H9 (cell line): Measurements from ENCODE around the gene C11orf91. TPM values are rescaled to one million over a fixed set of nuclear protein-coding genes. Genes with fewer than 3 reads are reported as not detected.

Experiments used
- DNase-seq: peaks from one replicate; pipeline ENCODE4 v3.0.0-alpha.2; 2017
- H2AFZ ChIP-seq: one replicate; pipeline ENCODE4 v1.6.1; 2013; ENCODE audit warnings: mild to moderate bottlenecking, low read length, control low read depth, moderate library complexity
- H2AK5ac ChIP-seq: 2 replicates; pipeline ENCODE4 v1.6.1; 2013; ENCODE audit warnings: low read length, control low read depth, mixed read lengths; ENCODE audit not compliant: insufficient read length
- H2BK120ac ChIP-seq: one replicate; pipeline ENCODE4 v1.6.1; 2013; ENCODE audit warnings: low read depth, mild to moderate bottlenecking, low read length, control low read depth, inconsistent platforms; ENCODE audit not compliant: poor library complexity, severe bottlenecking
- H2BK12ac ChIP-seq: 2 replicates; pipeline ENCODE4 v1.6.1; 2013; ENCODE audit warnings: low read length, control low read depth, mixed read lengths, low read depth; ENCODE audit not compliant: insufficient read length
- H2BK15ac ChIP-seq: 2 replicates; pipeline ENCODE4 v1.6.1; 2013; ENCODE audit warnings: low read depth, low read length, control low read depth
- H2BK20ac ChIP-seq: one replicate; pipeline ENCODE4 v1.6.1; 2013; ENCODE audit warnings: low read depth, mild to moderate bottlenecking, low read length, control low read depth, inconsistent platforms; ENCODE audit not compliant: poor library complexity, severe bottlenecking
- H2BK5ac ChIP-seq: 2 replicates; pipeline ENCODE4 v1.6.1; 2013; ENCODE audit warnings: low read length, control low read depth, mixed read lengths; ENCODE audit not compliant: insufficient read length
- H3K14ac ChIP-seq: 2 replicates; pipeline ENCODE4 v1.6.1; 2013; ENCODE audit warnings: low read length, control low read depth; ENCODE audit not compliant: insufficient read depth
- H3K18ac ChIP-seq: 2 replicates; pipeline ENCODE4 v1.6.1; 2013; ENCODE audit warnings: low read depth, mild to moderate bottlenecking, mixed read lengths, low read length, control low read depth; ENCODE audit not compliant: insufficient read length
- H3K23ac ChIP-seq: 2 replicates; pipeline ENCODE4 v1.6.1; 2013; ENCODE audit warnings: low read length, control low read depth, mixed read lengths, low read depth; ENCODE audit not compliant: insufficient read length
- H3K23me2 ChIP-seq: 2 replicates; pipeline ENCODE4 v1.6.1; 2013; ENCODE audit warnings: low read depth, mild to moderate bottlenecking, mixed read lengths, low read length, control low read depth; ENCODE audit not compliant: insufficient read length, poor library complexity, severe bottlenecking
- H3K27ac ChIP-seq: 2 replicates; pipeline ENCODE4 v1.5.1; 2013; ENCODE audit warnings: low read length, control low read depth, mixed read lengths, low read depth; ENCODE audit not compliant: insufficient read length
- H3K27me3 ChIP-seq: 2 replicates; pipeline ENCODE4 v1.6.1; 2013; ENCODE audit warnings: low read length, control low read depth, inconsistent platforms; ENCODE audit not compliant: insufficient read depth
- H3K4ac ChIP-seq: 2 replicates; pipeline ENCODE4 v1.6.1; 2013; ENCODE audit warnings: low read depth, mild to moderate bottlenecking, control low read depth, inconsistent platforms, low read length, moderate library complexity
- H3K4me1 ChIP-seq: 2 replicates; pipeline ENCODE4 v1.6.1; 2013; ENCODE audit warnings: low read length, control low read depth, inconsistent platforms; ENCODE audit not compliant: insufficient read depth
- H3K4me2 ChIP-seq: 2 replicates; pipeline ENCODE4 v1.6.1; 2013; ENCODE audit warnings: low read length, control low read depth, mixed read lengths; ENCODE audit not compliant: insufficient read length, insufficient read depth
- H3K56ac ChIP-seq: 2 replicates; pipeline ENCODE4 v1.6.1; 2013; ENCODE audit warnings: low read depth, mild to moderate bottlenecking, mixed read lengths, low read length, control low read depth; ENCODE audit not compliant: insufficient read length
- H3K79me1 ChIP-seq: 2 replicates; pipeline ENCODE4 v1.6.1; 2013; ENCODE audit warnings: low read depth, mild to moderate bottlenecking, moderate library complexity, low read length, control low read depth, inconsistent platforms; ENCODE audit not compliant: insufficient read depth, poor library complexity, severe bottlenecking
- H3K79me2 ChIP-seq: 2 replicates; pipeline ENCODE4 v1.6.1; 2013; ENCODE audit warnings: low read length, control low read depth, inconsistent platforms; ENCODE audit not compliant: insufficient read depth
- H3K9ac ChIP-seq: 2 replicates; pipeline ENCODE4 v1.6.1; 2013; ENCODE audit warnings: low read length, control low read depth, mixed read lengths; ENCODE audit not compliant: insufficient read length; ENCODE audit errors: extremely low read depth
- H3K9me3 ChIP-seq: one replicate; pipeline ENCODE4 v1.6.1; 2013; ENCODE audit warnings: low read depth, low read length, inconsistent platforms; ENCODE audit not compliant: control insufficient read depth
- H3T11ph ChIP-seq: one replicate; pipeline ENCODE4 v1.6.1; 2013; ENCODE audit warnings: mild to moderate bottlenecking, low read length, control low read depth, inconsistent platforms
- H4K20me1 ChIP-seq: one replicate; pipeline ENCODE4 v1.6.1; 2013; ENCODE audit not compliant: control insufficient read depth, insufficient read length, insufficient read depth
- H4K5ac ChIP-seq: 2 replicates; pipeline ENCODE4 v1.6.1; 2013; ENCODE audit warnings: low read depth, mild to moderate bottlenecking, mixed read lengths, low read length, control low read depth; ENCODE audit not compliant: insufficient read length
- H4K8ac ChIP-seq: replicated peaks from 2 replicates; pipeline ENCODE4 v1.6.1; 2013; ENCODE audit warnings: low read length, control low read depth, mixed read lengths, low read depth; ENCODE audit not compliant: insufficient read length
- H4K91ac ChIP-seq: 2 replicates; pipeline ENCODE4 v1.6.1; 2013; ENCODE audit warnings: low read depth, mild to moderate bottlenecking, moderate library complexity, mixed read lengths, low read length, control low read depth; ENCODE audit not compliant: insufficient read length
- H3K27ac Mint-ChIP-seq, 3 experiments: 2 replicates in 2 of 3; 3 replicates in 1 of 3; pipeline ENCODE4 v1.8.0; 2020 to 2021; ENCODE audit warnings: mixed read lengths in 3 of 3, mild to moderate bottlenecking in 1 of 3, moderate library complexity in 1 of 3
- H3K27me3 Mint-ChIP-seq: 2 replicates; pipeline ENCODE4 v1.8.0; 2021; ENCODE audit warnings: low read depth, mild to moderate bottlenecking, moderate library complexity, mixed read lengths
- H3K36me3 Mint-ChIP-seq, 3 experiments: 2 replicates in 2 of 3; 3 replicates in 1 of 3; pipeline ENCODE4 v1.8.0; 2020 to 2021; ENCODE audit warnings: low read depth in 3 of 3, mixed read lengths in 3 of 3; ENCODE audit not compliant: insufficient read depth in 1 of 3
- H3K4me1 Mint-ChIP-seq, 2 experiments: 2 replicates each; pipeline ENCODE4 v1.8.0; 2020; ENCODE audit warnings: mixed read lengths in 2 of 2
- H3K4me3 Mint-ChIP-seq, 2 experiments: 2 replicates in 1 of 2; 3 replicates in 1 of 2; pipeline ENCODE4 v1.8.0; 2020 to 2021; ENCODE audit warnings: mild to moderate bottlenecking in 2 of 2, mixed read lengths in 2 of 2, moderate library complexity in 1 of 2
- H3K9me3 Mint-ChIP-seq, 2 experiments: 2 replicates in 1 of 2; 3 replicates in 1 of 2; pipeline ENCODE4 v1.8.0; 2020; ENCODE audit warnings: mild to moderate bottlenecking in 2 of 2, mixed read lengths in 2 of 2, moderate library complexity in 1 of 2
- CTCF ChIP-seq: fragments of 200-600 bp; sonication (generic); conservative IDR thresholded peaks from 3 replicates; pipeline ENCODE4 v1.8.0; 2021; ENCODE audit warnings: antibody characterized with exemption, mild to moderate bottlenecking
- WGBS: extraction: QIAGEN DNeasy Blood & Tissue Kit; methylation state at CpG from one replicate; pipeline ENCODE4 v1.1.7; 2013; ENCODE audit warnings: missing lambda C conversion rate, low lambda C conversion rate, mixed read lengths; ENCODE audit not compliant: insufficient read length; ENCODE audit errors: extremely low coverage; 5-methylcytosine and 5-hydroxymethylcytosine counted together
- total RNA-seq: library from RNA; stranded (reverse); gene quantifications from 2 replicates; pipeline ENCODE4 v1.2.1, GENCODE V29; 2021

C11orf91 gene
- total RNA-seq, 1 experiment from 2014 or later: not detected

- Histone ChIP-seq H3K23me2 (no peaks in the 10 kb centered on the region), H2BK5ac (no peak overlapping the region), H3K79me2 (no peaks in the 10 kb centered on the region; the same call in 1 of the 2 replicates), H3K23ac (no peak overlapping the region), H3K79me1 (peaks cover 3% of the 10 kb centered on the region), H4K20me1 (no peaks in the 10 kb centered on the region), H3K27ac (no peak overlapping the region), H2BK15ac (no peak overlapping the region), H2BK12ac (no peak overlapping the region), H3K4me2 (peak overlapping the region; percentile 52), H4K8ac (no peak overlapping the region), H3K56ac (no peak overlapping the region), H4K91ac (no peak overlapping the region), H4K5ac (no peak overlapping the region), H2AFZ (no peak overlapping the region), H3K18ac (no peak overlapping the region), H3T11ph (no peak overlapping the region), H3K14ac (no peak overlapping the region), H3K27me3 (no peaks in the 10 kb centered on the region; the same call in 1 of the 2 replicates), H2BK20ac (no peak overlapping the region), H2BK120ac (no peak overlapping the region), H3K4ac (no peak overlapping the region), H2AK5ac (no peak overlapping the region), H3K9ac (peak overlapping the region; percentile 64), H3K9me3 (no peaks in the 10 kb centered on the region), H3K4me1 (no peaks in the 10 kb centered on the region)
- Mint-ChIP-seq H3K27ac (no peak overlapping the region; a peak in 1 of 7 replicates), H3K27me3 (peaks cover 6% of the 10 kb centered on the region), H3K36me3 (peaks cover 0 to 6% (median 3%) of the 10 kb centered on the region in 3 experiments; a peak in 4 of 7 replicates), H3K4me3 (peak overlapping the region; percentile 83 to 91), H3K9me3 (no peaks in the 10 kb centered on the region; a peak in 1 of 5 replicates), H3K4me1 (peaks cover 25 to 28% of the 10 kb centered on the region in 2 experiments)
- no peak for TF ChIP-seq CTCF
- WGBS: no CpG with 5 or more reads among the region's 15 CpGs
- no peak for DNase-seq
Measured at GRCh38 chr11:33734441-33735270, 34.0 kb upstream of the C11orf91 start.
